Measurements from ENCODE around the gene CHCHD4.
"Not testable (repeated sequence)": the region's sequence is repeated elsewhere in the genome, so short reads cannot be mapped to it uniquely, and the experiment has no call there.

The CHCHD4 gene

GRCh38 chr3:14133876-14134275 lies 9.2 kb upstream of the CHCHD4 start:
- DNase-seq = no peak

GRCh38 chr3:14133188-14133800 lies 8.6 kb upstream of the CHCHD4 start:
- no peak for DNase-seq

GRCh38 chr3:14132689-14133088 lies 8.0 kb upstream of the CHCHD4 start:
- no peak for DNase-seq

GRCh38 chr3:14132120-14132519 lies 7.5 kb upstream of the CHCHD4 start:
- DNase-seq = no peak

GRCh38 chr3:14131134-14131533 lies 6.5 kb upstream of the CHCHD4 start:
- DNase-seq = no peak

GRCh38 chr3:14130707-14131106 lies 6.0 kb upstream of the CHCHD4 start:
- no peak for DNase-seq

GRCh38 chr3:14130230-14130629 lies 5.6 kb upstream of the CHCHD4 start:
- DNase-seq = no peak

- DNase-seq = no peak
These were observed 4.6 kb upstream of the CHCHD4 start for GRCh38 chr3:14129296-14129695.

- DNase-seq = no peak
These were observed 4.1 kb upstream of the CHCHD4 start for GRCh38 chr3:14128724-14129123.

GRCh38 chr3:14127516-14128161 lies 3.0 kb upstream of the CHCHD4 start:
- no peak for DNase-seq

- no peak for DNase-seq
These were observed 2.3 kb upstream of the CHCHD4 start for GRCh38 chr3:14126887-14127505.

- no peak for DNase-seq
These were observed 1.6 kb upstream of the CHCHD4 start for GRCh38 chr3:14126017-14126886.

GRCh38 chr3:14125193-14126016 lies 735 bp upstream of the CHCHD4 start:
- no peak for DNase-seq

GRCh38 chr3:14124223-14124614 lies 451 bp downstream of the CHCHD4 start:
- peak; percentile 72 for DNase-seq

GRCh38 chr3:14123308-14124222 lies 1.1 kb downstream of the CHCHD4 start:
- DNase-seq = no peak

GRCh38 chr3:14122301-14122700 lies 2.4 kb downstream of the CHCHD4 start:
- DNase-seq = no peak

GRCh38 chr3:14121859-14122258 lies 2.8 kb downstream of the CHCHD4 start:
- DNase-seq = no peak

- not testable (repeated sequence) for DNase-seq
These were observed 3.7 kb downstream of the CHCHD4 start for GRCh38 chr3:14120921-14121448.

GRCh38 chr3:14120111-14120920 lies 4.4 kb downstream of the CHCHD4 start:
- DNase-seq = no peak

- DNase-seq = no peak
These were observed 5.0 kb downstream of the CHCHD4 start for GRCh38 chr3:14119651-14120050.
